IPS-11a (cell line): Measurements from ENCODE around the gene PARVA.

ENCODE experiments used
- H3K4me3 ChIP-seq: one replicate; pipeline ENCODE4 v1.5.1; 2013; ENCODE audit warnings: low read depth, low read length, control low read depth

Gene PARVA

DNA sequence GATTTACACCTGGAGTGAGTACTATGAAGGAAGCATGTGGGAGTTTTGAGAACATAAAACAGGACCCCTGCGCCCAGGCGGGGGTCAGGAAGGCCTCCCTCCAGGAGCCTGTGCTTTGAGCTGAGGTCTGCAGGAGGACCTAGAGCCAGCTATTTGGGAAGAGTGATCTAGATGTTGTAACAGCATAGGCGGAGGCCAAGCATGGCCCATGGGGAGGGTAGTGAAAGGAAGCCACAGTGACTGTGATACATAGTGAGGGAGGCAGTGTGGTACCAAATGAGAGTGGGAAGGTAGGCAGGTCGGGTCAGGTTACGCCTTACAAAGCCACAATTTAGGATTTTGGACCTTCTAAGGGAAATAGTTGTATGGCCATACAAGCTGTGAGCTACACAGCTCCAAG lies 147.5 kb downstream of the PARVA start:
- no peak overlapping the region for H3K4me3 ChIP-seq

DNA sequence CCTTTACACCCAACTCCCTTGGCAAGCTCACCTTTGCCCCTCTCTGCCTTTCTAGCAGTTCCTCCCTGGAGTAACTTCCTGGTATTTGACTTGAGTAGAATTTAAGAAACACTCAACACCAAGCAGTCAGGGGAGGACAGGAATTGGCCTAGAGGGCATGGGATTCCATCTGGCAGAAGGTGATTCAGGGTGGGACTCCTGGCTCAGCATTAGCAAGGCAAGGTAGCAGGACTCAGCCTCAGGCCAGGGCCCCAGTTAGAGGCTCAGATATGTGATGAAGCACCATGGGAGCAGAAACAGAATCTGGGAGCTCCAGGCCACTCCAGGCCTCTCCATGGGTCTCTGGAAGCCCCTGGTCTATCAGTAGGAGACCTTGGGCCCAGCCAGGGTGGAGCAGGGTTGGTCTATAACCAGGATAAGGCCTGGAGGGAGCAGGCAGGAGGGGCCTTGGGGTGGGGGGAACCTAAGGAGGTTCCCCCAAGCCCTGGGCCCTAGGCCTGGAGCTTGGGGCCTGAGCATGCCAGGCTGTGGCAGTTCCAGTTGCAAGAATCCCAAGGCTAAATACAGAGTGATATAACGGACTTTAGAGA lies 148.2 kb downstream of the PARVA start:
- no peak overlapping the region for H3K4me3 ChIP-seq

DNA sequence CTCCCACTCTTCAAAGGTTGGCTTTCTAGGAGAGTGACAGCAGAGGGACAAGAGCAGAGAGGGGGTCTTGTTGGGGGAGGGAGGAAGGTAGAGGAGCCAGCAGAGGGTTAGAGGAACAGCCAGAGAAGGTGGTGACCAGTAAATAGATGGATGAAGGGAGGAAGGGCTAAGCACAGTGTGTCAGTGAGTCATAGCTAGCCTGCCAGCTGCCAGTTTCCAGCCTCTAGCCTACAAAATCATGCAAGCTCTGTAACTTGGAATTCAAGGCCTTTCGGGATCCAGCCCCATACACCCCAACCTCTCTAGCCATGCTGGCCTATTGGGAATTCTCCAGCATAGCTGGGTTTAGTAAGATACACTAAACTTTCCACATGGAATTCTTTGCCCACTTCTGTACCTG lies 149.4 kb downstream of the PARVA start:
- H3K4me3 ChIP-seq = no peak overlapping the region

DNA sequence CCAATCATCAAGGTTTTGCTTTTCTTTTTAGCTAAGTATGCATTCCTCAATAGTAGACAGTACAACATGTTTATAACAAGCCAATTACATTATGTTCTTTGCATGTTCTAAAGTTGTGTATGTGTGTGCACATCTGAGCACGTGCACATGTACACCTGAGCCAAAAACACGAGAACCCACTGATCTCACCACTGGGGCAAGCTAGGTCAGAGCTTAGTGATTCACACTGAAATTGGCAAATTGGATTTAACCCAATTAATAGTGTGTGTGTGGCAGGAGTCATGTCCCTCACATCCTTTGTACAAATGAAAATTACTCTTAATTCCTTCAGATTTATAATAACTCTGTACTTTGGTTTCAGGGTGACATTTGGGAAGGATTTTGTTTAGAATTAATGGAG lies 151.1 kb downstream of the PARVA start:
- no peak overlapping the region for H3K4me3 ChIP-seq

DNA sequence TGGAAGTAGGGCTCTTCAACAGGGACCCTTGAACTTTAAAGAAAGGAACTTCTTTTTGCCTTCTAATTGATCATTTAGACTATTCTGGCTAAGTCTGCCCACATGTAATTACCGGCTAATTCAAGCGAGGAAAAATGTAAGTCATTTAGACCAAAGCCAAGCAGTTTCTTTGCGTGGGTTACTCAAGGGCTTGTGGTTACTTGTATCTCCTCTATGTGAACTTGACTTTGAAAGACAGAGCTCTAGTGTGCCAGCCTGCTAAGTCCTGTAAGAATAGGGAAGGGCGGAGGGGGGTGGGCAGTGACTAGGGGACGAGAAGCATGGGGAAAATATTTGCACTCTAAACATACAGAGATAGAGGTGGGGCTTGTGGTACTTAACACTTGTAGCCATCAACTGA lies 151.7 kb downstream of the PARVA start:
- no peak overlapping the region for H3K4me3 ChIP-seq

DNA sequence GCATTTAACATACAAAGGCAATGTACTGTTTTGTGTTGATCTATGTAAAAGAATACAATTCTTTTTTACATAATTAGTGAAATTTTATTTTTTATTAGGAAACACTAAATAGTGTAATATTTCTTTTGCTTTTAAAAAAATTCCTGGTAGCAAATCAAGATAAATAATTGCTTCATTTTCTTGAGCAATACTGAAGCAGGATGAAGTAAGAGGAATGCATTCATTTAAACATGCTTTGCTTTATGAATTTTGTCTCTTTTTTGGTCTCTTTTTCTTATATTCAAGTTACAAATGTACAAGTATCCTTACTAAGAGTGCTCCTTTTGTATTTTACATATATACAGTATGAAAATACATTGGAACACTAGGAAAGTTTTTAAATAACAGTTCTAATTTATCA lies 152.4 kb downstream of the PARVA start:
- H3K4me3 ChIP-seq = no peak overlapping the region

DNA sequence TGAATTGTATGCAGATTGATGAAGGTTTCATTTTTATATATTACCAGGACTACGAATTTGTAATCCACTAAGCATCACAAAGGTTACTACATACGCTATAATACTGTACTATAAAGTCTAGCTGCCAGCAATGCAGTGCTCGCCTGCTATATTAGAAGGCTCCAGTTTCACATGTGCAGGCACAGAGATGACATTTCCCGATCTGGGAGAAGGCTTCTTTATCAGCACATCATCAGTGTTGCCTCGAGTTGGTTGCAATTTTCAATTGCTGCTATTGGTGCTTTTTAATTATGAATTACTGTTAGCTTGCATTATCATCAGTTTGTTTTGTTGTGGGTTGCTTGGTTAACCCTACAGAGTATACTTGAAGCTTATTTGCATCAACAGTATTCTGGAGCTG lies 153.6 kb downstream of the PARVA start:
- H3K4me3 ChIP-seq = no peak overlapping the region

DNA sequence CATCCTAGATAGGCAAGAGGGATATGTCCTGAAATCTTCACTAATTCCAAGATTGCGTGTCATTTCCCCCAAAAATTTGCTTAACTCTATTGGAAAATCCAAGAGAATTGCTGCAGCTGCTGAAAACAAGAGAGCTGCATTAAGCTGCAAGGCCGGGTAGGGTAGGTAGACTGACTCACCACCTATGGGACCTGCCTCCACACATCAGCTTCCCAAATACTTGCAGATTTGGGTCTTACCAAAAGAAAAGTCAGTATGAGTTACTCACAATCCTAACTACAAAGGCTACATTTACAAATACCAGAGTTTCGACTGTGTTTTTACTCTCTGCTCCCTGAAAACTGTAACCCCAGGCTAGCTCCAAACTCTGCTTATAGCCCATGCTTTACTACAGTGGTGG lies 154.3 kb downstream of the PARVA start:
- H3K4me3 ChIP-seq = no peak overlapping the region

DNA sequence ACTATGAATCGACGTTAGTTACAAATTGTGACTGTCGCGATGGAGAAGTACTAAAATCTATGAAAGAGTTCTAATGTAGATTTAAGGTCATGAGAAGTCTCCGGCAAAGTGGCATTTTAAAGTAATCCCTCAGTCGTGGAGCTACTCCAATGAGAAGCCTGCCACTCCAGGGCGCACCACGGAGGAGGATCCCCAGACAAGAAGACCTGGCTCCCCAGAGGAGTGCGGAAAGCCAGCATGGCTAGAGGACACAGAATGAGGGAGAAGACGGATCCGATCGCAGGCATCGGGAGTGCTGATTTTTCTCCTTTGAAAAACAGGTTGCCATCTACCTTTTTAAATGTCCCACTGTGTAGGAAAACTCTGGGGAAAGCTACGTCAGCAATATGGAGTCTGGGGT lies 155.2 kb downstream of the PARVA start:
- no peak overlapping the region for H3K4me3 ChIP-seq

DNA sequence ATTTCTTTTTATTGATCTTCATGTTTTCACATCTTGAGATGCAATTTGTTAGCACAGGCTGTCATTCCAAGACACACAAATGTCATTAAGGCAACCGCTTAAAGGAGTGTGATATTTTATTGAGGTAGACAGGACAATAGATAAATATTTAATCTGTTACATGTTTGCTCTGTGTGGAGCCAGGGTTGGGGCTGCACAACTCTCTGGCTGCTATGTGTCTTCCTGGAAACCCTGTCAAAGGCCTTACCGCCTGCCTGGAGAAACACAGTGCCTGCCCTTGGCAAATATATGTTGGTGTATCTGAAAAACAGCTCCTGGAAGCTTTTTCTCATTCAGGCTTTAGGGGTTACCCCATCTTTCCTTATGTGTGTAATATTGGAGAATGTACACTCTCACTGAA lies 157.2 kb downstream of the PARVA start:
- no peak overlapping the region for H3K4me3 ChIP-seq

DNA sequence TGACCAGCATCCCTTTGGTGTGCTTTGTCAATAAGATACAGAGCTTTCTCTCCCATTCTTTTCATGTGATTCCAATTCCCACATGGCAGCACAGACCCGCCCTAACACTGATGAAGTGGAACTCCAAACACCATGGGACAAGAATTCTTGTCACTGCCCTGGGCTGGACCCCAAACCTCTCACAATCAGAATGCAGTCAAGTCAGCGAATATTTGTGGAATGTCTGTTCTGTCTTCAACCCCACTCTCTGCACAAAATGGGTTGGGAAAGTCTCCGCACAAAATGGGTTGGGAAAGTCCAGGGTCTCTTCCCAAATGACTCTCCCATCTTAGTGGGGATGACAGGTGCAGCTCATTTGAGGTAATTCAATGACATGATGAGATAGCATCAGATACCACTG lies 157.9 kb downstream of the PARVA start:
- no peak overlapping the region for H3K4me3 ChIP-seq

DNA sequence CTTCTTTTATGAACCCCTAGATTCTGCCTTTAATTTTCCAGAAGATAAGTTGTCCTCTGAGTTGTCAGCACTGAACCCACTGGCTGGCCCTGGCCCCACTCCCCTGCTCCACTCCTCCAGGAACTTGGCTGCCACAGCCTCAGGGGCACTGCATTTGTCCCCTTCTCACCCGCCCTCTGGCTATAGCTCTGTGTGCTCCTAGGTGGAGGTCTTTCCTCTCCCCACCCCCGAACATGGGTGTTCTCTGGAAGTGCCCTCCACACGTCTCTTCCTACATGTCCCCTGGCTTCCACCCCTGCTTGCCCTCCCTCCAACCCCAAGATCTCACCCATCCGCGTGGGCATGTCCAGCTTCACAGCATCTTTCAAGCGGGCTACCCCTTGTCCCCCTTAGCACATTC lies 159.2 kb downstream of the PARVA start:
- no peak overlapping the region for H3K4me3 ChIP-seq

DNA sequence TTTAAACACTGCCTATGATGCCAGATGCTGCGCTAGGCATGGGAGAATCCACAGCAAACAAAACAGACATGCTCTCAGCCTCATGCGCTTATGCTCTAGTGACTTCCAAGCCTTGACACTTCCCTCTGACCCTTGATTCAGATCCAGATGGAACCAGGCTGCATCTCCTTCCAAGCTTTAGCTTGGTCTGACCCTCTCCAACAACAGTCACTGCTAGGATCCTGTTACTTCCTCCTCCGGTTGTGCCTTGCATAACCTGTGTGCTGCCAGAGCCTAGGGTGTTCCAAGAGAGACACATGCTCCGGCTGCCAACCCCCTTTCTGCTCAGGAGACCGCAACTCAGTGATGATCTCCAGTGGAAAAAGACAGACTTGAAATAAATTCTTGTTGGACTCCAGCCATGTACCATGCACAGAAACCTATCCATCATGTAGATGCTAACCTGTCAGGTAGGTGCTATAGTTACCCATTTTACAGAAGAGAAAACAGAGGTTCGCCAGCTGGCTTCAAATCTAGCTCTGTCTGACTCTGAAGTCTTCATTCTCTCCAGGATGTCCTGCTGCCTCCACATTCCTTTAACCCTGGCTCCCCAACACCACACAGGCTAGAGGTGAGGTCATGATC lies 160.5 kb downstream of the PARVA start:
- no peak overlapping the region for H3K4me3 ChIP-seq

DNA sequence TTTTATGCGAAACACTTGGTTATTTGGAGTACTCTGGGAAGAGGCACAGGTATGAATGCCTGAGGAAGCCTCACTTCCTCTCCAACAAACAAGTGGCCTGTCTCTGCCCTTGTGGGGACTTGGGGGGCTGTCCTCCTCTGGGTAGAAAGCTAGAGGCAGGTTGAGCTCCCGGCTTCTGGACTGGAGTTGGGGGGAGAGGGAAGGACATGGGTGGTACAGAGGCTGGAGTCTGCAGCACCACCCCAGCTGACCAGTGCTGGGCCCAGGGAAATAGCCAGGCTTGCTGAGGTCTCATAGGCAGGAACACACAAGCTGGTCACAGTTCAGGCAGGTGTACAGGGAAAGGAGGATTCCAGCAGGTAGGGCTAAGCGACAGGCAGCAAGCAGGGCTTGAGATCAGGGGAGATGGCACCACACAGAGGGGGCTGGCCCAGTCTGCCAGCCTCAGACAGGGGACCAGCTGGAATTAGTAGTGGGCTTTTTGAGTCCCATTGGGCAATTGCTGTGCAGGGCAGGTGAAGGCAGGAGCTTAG lies 161.6 kb downstream of the PARVA start:
- H3K4me3 ChIP-seq = no peak overlapping the region

DNA sequence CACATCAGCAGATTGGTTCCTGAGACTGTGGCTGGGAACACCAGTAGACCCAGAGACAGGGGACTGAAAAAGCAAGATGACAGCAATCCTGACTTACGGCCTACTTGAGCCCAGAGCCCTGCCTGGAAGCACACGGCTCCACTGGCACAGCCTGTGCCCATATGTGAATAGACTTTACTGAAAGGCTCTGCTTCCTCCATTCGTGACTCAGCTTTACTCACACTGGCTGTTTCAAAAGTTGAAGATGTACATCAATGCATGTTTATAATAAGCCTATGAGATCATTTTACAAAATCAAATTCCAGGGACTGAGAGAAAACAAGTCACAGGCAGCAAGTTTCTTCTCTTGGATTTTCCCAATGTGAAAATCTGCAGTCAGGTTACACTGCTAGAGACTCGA lies 162.2 kb downstream of the PARVA start:
- no peak overlapping the region for H3K4me3 ChIP-seq

DNA sequence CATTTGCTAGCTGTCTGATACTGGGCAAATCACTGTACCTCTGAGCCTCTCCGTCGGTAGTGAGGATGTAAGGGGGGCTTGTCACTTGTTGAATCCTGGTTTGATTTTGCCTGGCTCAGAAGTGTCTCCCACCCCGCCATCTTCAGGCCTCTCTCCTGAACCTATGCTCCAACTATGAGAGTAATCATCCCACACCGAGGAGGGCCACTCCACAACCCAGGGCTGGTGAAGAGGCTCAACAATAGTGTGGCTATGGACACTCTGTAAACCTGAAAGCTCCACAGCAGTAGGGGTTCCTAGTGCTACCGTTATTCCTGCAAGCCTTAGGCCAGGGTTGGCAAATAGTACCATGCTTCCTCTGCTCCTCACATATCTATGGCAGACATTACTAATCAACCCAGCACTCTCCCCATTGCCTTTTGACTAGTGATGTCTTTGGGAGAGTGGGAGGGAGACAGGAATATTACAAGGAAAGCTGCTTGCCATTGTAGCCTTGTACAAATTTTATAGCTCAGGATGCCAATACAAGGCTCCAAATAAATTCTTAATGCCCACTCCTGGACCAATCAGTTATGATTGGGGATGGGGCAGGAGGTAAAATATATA lies 162.8 kb downstream of the PARVA start:
- no peak overlapping the region for H3K4me3 ChIP-seq

DNA sequence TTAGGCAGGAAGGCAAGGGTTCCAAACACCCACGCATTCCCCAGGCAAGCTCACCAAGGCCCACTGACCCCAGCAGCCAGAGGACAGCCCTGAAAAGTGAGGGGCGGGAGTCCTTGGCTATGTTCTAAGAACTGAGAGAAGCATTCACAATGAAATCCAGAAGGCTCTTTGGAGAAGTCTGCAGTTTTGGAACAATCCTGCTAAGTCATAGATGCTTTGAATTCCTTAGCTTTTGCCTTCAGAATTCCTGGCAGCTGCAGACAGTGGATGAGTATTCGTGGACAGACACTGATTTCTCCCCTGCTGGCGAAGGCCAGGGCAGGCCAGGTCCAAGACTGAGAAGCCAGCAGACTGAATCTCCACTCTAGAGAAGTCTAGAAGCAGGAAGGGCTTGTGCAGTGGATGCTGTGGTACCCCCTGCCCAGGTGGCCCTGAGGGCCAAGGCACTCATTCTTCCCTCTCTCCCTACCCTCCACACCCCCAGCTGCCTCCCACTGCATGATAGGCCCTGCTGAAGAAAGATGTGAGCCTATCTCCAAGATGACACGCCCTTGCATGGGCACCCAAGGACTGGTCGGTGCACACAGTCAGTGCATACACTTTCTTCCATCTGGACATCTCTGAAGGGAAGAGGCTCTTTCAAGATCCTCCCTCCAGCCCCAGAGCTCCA lies 163.7 kb downstream of the PARVA start:
- no peak overlapping the region for H3K4me3 ChIP-seq

DNA sequence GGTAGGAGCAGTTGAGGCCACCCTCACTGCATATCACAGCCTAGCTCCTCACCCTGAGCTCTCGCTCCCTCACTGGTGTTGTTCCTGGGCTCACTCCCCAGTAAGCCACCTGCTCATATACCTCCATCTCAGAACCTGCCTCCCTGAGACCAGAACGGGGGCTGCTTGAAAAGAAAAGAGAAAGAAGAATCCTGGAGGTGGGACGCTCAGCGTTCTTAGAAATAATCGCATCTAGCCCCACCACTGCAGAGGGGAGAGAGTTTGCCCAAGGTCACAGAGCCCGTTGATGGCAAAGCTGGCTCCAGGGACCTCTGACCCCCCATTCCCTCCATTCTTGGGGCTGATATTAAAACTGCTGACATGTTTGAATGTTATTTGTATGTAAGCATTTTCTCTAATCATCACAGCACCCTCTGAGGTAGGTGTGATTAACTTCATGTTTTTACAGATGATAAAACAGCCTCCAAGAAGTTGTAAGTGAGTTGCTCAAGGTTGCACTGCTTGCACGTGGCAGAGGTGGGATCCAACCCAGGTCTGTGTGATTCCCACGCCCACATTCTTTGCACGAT lies 164.3 kb downstream of the PARVA start:
- H3K4me3 ChIP-seq = no peak overlapping the region

DNA sequence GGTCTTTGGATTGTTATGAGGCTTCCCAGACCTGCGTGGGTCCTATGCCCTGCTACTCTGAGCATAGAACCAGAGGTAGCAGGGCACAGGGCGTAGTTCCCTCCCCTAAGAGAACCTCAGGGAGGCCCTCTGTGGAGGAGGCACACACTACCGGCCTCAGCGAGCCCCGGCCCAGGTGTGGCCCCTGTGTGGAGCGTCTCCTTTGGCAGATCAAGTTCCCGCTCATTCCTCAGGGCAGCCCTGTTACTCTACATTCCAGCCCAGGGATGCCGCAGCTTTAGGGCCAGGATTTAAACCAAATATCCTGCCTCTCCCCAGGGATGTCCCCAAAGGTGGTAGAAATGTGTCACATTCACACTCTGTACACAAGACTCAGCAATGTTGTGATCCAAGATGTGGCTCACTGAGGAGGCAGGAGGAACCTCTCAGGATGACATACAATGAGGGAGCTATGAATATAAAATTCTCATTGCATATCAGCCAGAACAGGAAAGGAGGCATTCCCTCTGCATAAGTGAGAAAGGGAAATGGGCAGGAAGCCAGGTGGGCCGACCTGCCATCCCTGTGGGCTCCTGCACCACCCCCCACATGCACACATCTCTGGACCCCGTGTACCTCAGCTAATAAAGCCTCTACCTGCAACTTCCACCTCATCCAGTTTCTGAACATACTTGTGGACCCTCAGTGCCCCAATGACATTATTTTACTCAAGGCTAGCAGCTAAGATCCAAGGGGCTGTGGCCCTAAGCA lies 165.0 kb downstream of the PARVA start:
- no peak overlapping the region for H3K4me3 ChIP-seq

DNA sequence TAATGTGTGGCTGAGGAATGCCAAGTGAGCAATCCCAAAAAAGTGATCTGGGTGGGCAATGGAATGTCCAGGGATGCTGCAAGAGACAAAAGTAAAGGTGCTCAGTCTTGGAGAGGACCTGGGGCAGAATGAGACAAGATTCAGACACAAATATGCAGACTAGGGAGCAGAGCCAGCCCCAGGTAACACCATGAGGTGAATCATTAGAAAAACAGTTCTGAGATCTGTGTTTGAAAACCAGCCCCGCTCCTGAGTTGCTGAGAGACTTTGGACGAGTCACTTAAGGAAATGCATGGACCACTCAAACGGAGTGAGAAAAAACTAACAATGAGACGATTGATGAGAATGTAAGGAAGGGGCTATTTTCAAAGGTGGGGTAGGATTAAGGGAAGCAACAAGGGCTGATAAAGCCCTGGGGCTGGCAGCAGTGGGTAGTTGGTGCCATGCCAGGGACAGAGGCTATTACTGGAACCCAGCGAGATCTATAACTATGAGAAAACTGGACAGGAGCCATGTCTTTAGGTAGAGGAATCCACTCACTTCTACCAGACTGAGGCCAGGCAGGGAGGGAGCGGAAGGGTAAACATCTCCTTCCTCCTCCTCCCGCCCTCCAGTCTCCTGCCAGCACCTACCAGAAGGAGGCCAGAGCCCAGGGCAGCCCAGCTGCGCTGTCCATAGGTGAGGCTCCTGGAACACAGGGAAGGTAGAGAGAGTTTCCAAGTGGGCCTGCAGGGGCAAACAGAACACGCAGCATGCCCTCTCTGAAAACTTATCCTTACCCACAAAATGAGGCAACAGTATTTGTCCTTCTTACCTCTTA lies 166.4 kb downstream of the PARVA start:
- H3K4me3 ChIP-seq = no peak overlapping the region
